Astrocyte (in vitro differentiated cells and primary cell): ENCODE data around the gene HAUS7.

Source experiments
- EZH2 ChIP-seq: IDR thresholded peaks from 2 replicates; pipeline ENCODE4 v1.6.1; 2012; ENCODE audit warnings: mild to moderate bottlenecking, low read length, inconsistent platforms; ENCODE audit not compliant: insufficient read depth
- TF ChIP-seq, protein P1 (sequence below): IDR thresholded peaks from 2 replicates; pipeline ENCODE4 v1.5.1; 2011; ENCODE audit warnings: low read depth, mild to moderate bottlenecking, inconsistent platforms, low read length, moderate library complexity; ENCODE audit not compliant: insufficient read depth

DNA sequence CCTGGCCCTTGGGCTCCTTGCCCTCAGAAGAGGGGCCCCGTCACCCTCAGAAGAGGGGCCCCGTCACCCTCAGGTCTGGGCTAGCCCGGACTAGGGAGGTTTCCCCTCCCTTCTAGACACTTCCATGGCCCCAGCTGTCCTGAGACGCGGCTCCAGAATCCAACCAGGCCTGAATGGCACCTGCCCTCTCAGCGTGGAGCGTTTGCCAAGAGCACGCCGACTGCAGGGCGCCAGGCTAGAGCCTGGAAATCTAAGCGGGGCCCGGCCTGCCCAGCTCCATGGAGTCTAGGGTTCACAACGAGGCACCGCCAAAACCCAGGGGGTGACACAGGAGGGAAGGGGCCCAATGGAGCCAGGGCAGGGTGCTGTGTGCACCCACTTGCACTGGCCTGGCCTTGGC lies 39.2 kb upstream of the HAUS7 start:
- TF ChIP-seq, protein P1, sequence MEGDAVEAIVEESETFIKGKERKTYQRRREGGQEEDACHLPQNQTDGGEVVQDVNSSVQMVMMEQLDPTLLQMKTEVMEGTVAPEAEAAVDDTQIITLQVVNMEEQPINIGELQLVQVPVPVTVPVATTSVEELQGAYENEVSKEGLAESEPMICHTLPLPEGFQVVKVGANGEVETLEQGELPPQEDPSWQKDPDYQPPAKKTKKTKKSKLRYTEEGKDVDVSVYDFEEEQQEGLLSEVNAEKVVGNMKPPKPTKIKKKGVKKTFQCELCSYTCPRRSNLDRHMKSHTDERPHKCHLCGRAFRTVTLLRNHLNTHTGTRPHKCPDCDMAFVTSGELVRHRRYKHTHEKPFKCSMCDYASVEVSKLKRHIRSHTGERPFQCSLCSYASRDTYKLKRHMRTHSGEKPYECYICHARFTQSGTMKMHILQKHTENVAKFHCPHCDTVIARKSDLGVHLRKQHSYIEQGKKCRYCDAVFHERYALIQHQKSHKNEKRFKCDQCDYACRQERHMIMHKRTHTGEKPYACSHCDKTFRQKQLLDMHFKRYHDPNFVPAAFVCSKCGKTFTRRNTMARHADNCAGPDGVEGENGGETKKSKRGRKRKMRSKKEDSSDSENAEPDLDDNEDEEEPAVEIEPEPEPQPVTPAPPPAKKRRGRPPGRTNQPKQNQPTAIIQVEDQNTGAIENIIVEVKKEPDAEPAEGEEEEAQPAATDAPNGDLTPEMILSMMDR = no peak
- no peak for TF ChIP-seq EZH2
